Lung (tissue), 12 donors: ENCODE data around the gene HSF2BP. TPM values are rescaled to one million over a fixed set of nuclear protein-coding genes. Genes with fewer than 3 reads are reported as not detected.
"Not testable (repeated sequence)": the region's sequence is repeated elsewhere in the genome, so short reads cannot be mapped to it uniquely, and the experiment has no call there.

Experiments used
- ATAC-seq: fragments of 200-7000 bp; cut with Tn5 transposase; one replicate; pipeline ENCODE4 v1.9.1; 2020; ENCODE audit warnings: moderate number of reproducible peaks; ENCODE audit not compliant: insufficient read depth, low FRiP score
- DNase-seq, 3 donors: peaks; one replicate each; pipeline ENCODE4 v3.0.0-alpha.2; 2013 to 2017
- H3K27ac ChIP-seq, 2 donors: one replicate each; pipeline ENCODE4 v1.5.1; 2013; ENCODE audit warnings: mild to moderate bottlenecking in 2 of 2, moderate library complexity in 2 of 2, control low read depth in 1 of 2, inconsistent platforms in 1 of 2, low read depth in 1 of 2, low read length in 1 of 2
- H3K27me3 ChIP-seq, 3 donors: one replicate each; pipeline ENCODE4 v1.5.1; 2013; ENCODE audit warnings: low read length in 2 of 3; ENCODE audit not compliant: control insufficient read depth in 3 of 3, insufficient read depth in 3 of 3
- H3K36me3 ChIP-seq, 4 donors: one replicate each; pipeline ENCODE4 v1.5.1; 2013; ENCODE audit warnings: low read length in 4 of 4, mild to moderate bottlenecking in 1 of 4, moderate library complexity in 1 of 4; ENCODE audit not compliant: control insufficient read depth in 4 of 4, insufficient read depth in 4 of 4
- H3K4me1 ChIP-seq, 5 donors: one replicate each; pipeline ENCODE4 v1.5.1; 2013; ENCODE audit warnings: low read length in 5 of 5, mild to moderate bottlenecking in 2 of 5, moderate library complexity in 1 of 5; ENCODE audit not compliant: control insufficient read depth in 5 of 5, insufficient read depth in 5 of 5
- H3K4me3 ChIP-seq: one replicate; pipeline ENCODE4 v1.5.1; 2013; ENCODE audit warnings: mild to moderate bottlenecking, control low read depth, moderate library complexity
- H3K9ac ChIP-seq, 2 donors: one replicate each; pipeline ENCODE4 v1.5.1; 2013; ENCODE audit warnings: low read length in 2 of 2, control low read depth in 1 of 2; ENCODE audit not compliant: insufficient read depth in 1 of 2
- H3K9me3 ChIP-seq, 4 donors: one replicate each; pipeline ENCODE4 v1.5.1; 2013; ENCODE audit warnings: low read length in 3 of 4, mild to moderate bottlenecking in 1 of 4, moderate library complexity in 1 of 4; ENCODE audit not compliant: control insufficient read depth in 4 of 4, insufficient read depth in 3 of 4
- CTCF ChIP-seq: IDR thresholded peaks from 2 replicates; pipeline ENCODE4 v1.5.1; 2012; ENCODE audit warnings: mild to moderate bottlenecking; ENCODE audit errors: control extremely low read depth, extremely low read depth
- WGBS, 2 donors: extraction: QIAGEN DNeasy Blood & Tissue Kit; methylation state at CpG; one replicate each; pipeline ENCODE4 v1.1.7; 2013; 5-methylcytosine and 5-hydroxymethylcytosine counted together
- polyA plus RNA-seq, 2 donors: library from polyadenylated mRNA; stranded (reverse); fragments of 200-250 nt; gene quantifications; one replicate each; pipeline ENCODE4 v1.2.1, GENCODE V29; 2013
- total RNA-seq, 2 donors: library from RNA; depleted of rRNA in 1 of 2; stranded (reverse); fragments of >200 nt in 1 of 2; gene quantifications; one replicate each; pipeline ENCODE4 v1.2.1, GENCODE V29; 2014 to 2021
- donor health status: control.
- donor health status: control.
- donor health status: Bipolar disorder and iron deficiency.
- donor health status: healthy.
- donor health status: DM: yes; HTN: yes; CAD: no.

The HSF2BP gene
- total and polyA plus RNA-seq, 4 donors: 0.46 to 0.71 (median 0.57) TPM

- Histone ChIP-seq H3K27me3 (no peaks in the 10 kb centered on the region), H3K9me3 (no peaks in the 10 kb centered on the region), H3K4me3 (no peak overlapping the region), H3K27ac (peak overlapping the region in 1 of 2 donors; percentile 4), H3K9ac (no peak overlapping the region), H3K36me3 (peaks cover 13 to 52% (median 34%) of the 10 kb centered on the region in 4 donors), H3K4me1 (peaks cover 0 to 2% (median 0%) of the 10 kb centered on the region in 5 donors)
- peak in 2 of 3 donors; percentile 26 to 41 for DNase-seq
- no peak for TF ChIP-seq CTCF
- no peak for ATAC-seq
- 48 to 51% methylated on average over 3 of the region's 3 CpGs for WGBS, 2 donors
Measured at GRCh38 chr21:43684424-43684823, 25.1 kb upstream of the HSF2BP start.

- Histone ChIP-seq H3K4me1 (peaks cover 0 to 2% (median 0%) of the 10 kb centered on the region in 5 donors), H3K9ac (no peak overlapping the region), H3K27me3 (no peaks in the 10 kb centered on the region), H3K9me3 (no peaks in the 10 kb centered on the region), H3K27ac (no peak overlapping the region), H3K36me3 (peaks cover 15 to 35% (median 28%) of the 10 kb centered on the region in 4 donors), H3K4me3 (no peak overlapping the region)
- DNase-seq: no peak
- 97% methylated on average over 6 of the region's 6 CpGs for WGBS, 2 donors
- TF ChIP-seq CTCF: no peak
- ATAC-seq: no peak
Measured at GRCh38 chr21:43681650-43682049, 22.4 kb upstream of the HSF2BP start.

GRCh38 chr21:43680421-43680820, 21.1 kb upstream of the HSF2BP start:
- peaks cover 13 to 39% (median 30%) of the 10 kb centered on the region in 4 donors for H3K36me3 ChIP-seq
- H3K27me3 ChIP-seq, H3K9me3 ChIP-seq, H3K4me1 ChIP-seq, DNase-seq, H3K4me3 ChIP-seq, H3K27ac ChIP-seq, ATAC-seq, H3K9ac ChIP-seq: not testable (repeated sequence)
- 82 to 100% methylated on average over 6 of the region's 6 CpGs for WGBS, 2 donors

- Histone ChIP-seq H3K27ac (no peak overlapping the region), H3K4me1 (no peaks in the 10 kb centered on the region), H3K36me3 (peaks cover 15 to 42% (median 28%) of the 10 kb centered on the region in 4 donors), H3K27me3 (no peaks in the 10 kb centered on the region), H3K9me3 (no peaks in the 10 kb centered on the region), H3K4me3 (no peak overlapping the region), H3K9ac (no peak overlapping the region)
- 94 to 96% methylated on average over 12 of the region's 12 CpGs for WGBS, 2 donors
- DNase-seq (no peak), ATAC-seq (no peak)
- TF ChIP-seq CTCF: no peak
Measured at GRCh38 chr21:43679951-43680350, 20.7 kb upstream of the HSF2BP start.
